SK-N-SH treated with all-trans-retinoic acid at 6 μM for 48 hours (cell line): Measurements from ENCODE around the gene RABGAP1L.

Experiments
- ATAC-seq: fragments of 200-7000 bp; cut with Tn5 transposase; 3 replicates; pipeline ENCODE4 v1.9.1; 2020; ENCODE audit warnings: mild to moderate bottlenecking, moderate library complexity
- ARNTL ChIP-seq: fragments of 450-650 bp; formaldehyde crosslinking; IDR thresholded peaks from 2 replicates; pipeline ENCODE4 v1.5.0; 2020; ENCODE audit warnings: low read depth, mild to moderate bottlenecking, moderate library complexity, borderline replicate concordance
- BACH2 ChIP-seq: fragments of 250-450 bp; sonication (Bioruptor Pico); IDR thresholded peaks from 2 replicates; pipeline ENCODE4 v1.9.0; 2021; ENCODE audit warnings: mild to moderate bottlenecking, borderline replicate concordance
- CSDC2 ChIP-seq: fragments of 250-450 bp; sonication (Bioruptor Pico); IDR thresholded peaks from 2 replicates; pipeline ENCODE4 v1.5.0; 2020; ENCODE audit warnings: mild to moderate bottlenecking, moderate library complexity
- ESRRG ChIP-seq: fragments of 250-450 bp; sonication (Bioruptor Pico); IDR thresholded peaks from 2 replicates; pipeline ENCODE4 v1.6.1; 2021; ENCODE audit warnings: mild to moderate bottlenecking
- GLIS3 ChIP-seq: fragments of 250-450 bp; sonication (Bioruptor Pico); IDR thresholded peaks from 2 replicates; pipeline ENCODE4 v1.5.0; 2020; ENCODE audit warnings: mild to moderate bottlenecking, moderate library complexity
- ISL1 ChIP-seq: fragments of 250-450 bp; sonication (Bioruptor Pico); IDR thresholded peaks from 2 replicates; pipeline ENCODE4 v2.1.2; 2022; ENCODE audit warnings: mild to moderate bottlenecking, moderate library complexity
- OSR1 ChIP-seq: fragments of 250-450 bp; sonication (Bioruptor Pico); IDR thresholded peaks from 2 replicates; pipeline ENCODE4 v1.8.0; 2022; ENCODE audit warnings: moderate library complexity, mild to moderate bottlenecking, inconsistent platforms
- RARB ChIP-seq: fragments of 250-450 bp; sonication (Bioruptor Pico); IDR thresholded peaks from 2 replicates; pipeline ENCODE4 v1.8.0; 2021; ENCODE audit warnings: mild to moderate bottlenecking, moderate library complexity
- SNAI2 ChIP-seq: fragments of 250-450 bp; sonication (Bioruptor Pico); IDR thresholded peaks from 2 replicates; pipeline ENCODE4 v1.5.0; 2020; ENCODE audit warnings: mild to moderate bottlenecking, moderate library complexity
- TCF4 ChIP-seq: fragments of 250-450 bp; sonication (Bioruptor Pico); IDR thresholded peaks from 2 replicates; pipeline ENCODE4 v1.8.0; 2021; ENCODE audit warnings: mild to moderate bottlenecking, moderate library complexity, borderline replicate concordance
- TOX ChIP-seq: fragments of 250-450 bp; sonication (Bioruptor Pico); IDR thresholded peaks from 2 replicates; pipeline ENCODE4 v1.8.0; 2021; ENCODE audit warnings: mild to moderate bottlenecking, moderate library complexity, borderline replicate concordance
- TSHZ2 ChIP-seq: fragments of 250-450 bp; sonication (Bioruptor Pico); IDR thresholded peaks from 2 replicates; pipeline ENCODE4 v1.5.0; 2020; ENCODE audit warnings: mild to moderate bottlenecking, moderate library complexity
- ZC3H10 ChIP-seq: fragments of 250-450 bp; sonication (Bioruptor Pico); IDR thresholded peaks from 2 replicates; pipeline ENCODE4 v1.5.1; 2021; ENCODE audit warnings: mild to moderate bottlenecking, moderate library complexity
- ZFP3 ChIP-seq: fragments of 250-450 bp; sonication (Bioruptor Pico); IDR thresholded peaks from 2 replicates; pipeline ENCODE4 v1.5.0; 2020; ENCODE audit warnings: mild to moderate bottlenecking, moderate library complexity
- ZFP30 ChIP-seq: fragments of 450-650 bp; formaldehyde crosslinking; IDR thresholded peaks from 2 replicates; pipeline ENCODE4 v1.5.0; 2022; ENCODE audit warnings: mild to moderate bottlenecking, moderate library complexity
- TF ChIP-seq, protein P1 (sequence below): fragments of 250-450 bp; sonication (Bioruptor Pico); IDR thresholded peaks from 2 replicates; pipeline ENCODE4 v1.5.1; 2020; ENCODE audit warnings: low read depth, mild to moderate bottlenecking, moderate library complexity
- TF ChIP-seq, protein P2 (sequence below): fragments of 250-450 bp; sonication (Bioruptor Pico); IDR thresholded peaks from 2 replicates; pipeline ENCODE4 v1.5.1; 2021; ENCODE audit warnings: mild to moderate bottlenecking, moderate library complexity
- TF ChIP-seq, protein P3 (sequence below): fragments of 250-450 bp; sonication (Bioruptor Pico); IDR thresholded peaks from 2 replicates; pipeline ENCODE4 v1.8.0; 2020; ENCODE audit warnings: mild to moderate bottlenecking, moderate library complexity, borderline replicate concordance

The RABGAP1L gene

GRCh38 chr1:174872615-174873058, 713.3 kb downstream of the RABGAP1L start:
- TF ChIP-seq ZFP30 (CRISPR knock-in tag) (no peak), TCF4 (no peak), ZFP3 (no peak), ISL1 (CRISPR knock-in tag) (no peak), ZC3H10 (CRISPR knock-in tag) (no peak)
- TF ChIP-seq, protein P1, sequence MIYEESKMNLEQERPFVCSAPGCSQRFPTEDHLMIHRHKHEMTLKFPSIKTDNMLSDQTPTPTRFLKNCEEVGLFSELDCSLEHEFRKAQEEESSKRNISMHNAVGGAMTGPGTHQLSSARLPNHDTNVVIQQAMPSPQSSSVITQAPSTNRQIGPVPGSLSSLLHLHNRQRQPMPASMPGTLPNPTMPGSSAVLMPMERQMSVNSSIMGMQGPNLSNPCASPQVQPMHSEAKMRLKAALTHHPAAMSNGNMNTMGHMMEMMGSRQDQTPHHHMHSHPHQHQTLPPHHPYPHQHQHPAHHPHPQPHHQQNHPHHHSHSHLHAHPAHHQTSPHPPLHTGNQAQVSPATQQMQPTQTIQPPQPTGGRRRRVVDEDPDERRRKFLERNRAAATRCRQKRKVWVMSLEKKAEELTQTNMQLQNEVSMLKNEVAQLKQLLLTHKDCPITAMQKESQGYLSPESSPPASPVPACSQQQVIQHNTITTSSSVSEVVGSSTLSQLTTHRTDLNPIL (CRISPR knock-in tag), result no peak
- no peak for ATAC-seq

GRCh38 chr1:174874331-174875053, 715.2 kb downstream of the RABGAP1L start:
- TF ChIP-seq ZFP30 (CRISPR knock-in tag) (no peak), ARNTL (CRISPR knock-in tag) (no peak), TOX (no peak)
- TF ChIP-seq, protein P2, sequence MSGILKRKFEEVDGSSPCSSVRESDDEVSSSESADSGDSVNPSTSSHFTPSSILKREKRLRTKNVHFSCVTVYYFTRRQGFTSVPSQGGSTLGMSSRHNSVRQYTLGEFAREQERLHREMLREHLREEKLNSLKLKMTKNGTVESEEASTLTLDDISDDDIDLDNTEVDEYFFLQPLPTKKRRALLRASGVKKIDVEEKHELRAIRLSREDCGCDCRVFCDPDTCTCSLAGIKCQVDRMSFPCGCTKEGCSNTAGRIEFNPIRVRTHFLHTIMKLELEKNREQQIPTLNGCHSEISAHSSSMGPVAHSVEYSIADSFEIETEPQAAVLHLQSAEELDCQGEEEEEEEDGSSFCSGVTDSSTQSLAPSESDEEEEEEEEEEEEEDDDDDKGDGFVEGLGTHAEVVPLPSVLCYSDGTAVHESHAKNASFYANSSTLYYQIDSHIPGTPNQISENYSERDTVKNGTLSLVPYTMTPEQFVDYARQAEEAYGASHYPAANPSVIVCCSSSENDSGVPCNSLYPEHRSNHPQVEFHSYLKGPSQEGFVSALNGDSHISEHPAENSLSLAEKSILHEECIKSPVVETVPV, result no peak
- no peak for ATAC-seq

DNA sequence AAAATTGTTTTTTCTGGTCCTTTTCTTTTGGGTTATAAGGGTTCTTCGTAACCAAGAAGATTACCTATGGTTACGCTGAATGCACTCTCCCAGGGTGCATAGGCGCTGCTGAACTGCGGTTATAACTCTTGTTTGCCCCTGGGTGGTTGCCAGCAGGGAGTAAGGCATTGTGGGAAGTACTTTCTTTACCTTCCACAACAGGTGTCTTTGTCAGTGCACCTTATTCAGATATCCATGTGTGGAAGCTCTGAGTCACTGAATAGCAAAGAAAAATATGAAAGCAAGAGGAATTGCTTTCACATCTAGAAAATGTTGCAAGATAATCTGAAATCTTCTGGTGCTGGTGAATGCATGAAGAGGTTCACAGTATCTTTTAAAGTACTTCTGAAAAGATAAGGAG, 716.0 kb downstream of the RABGAP1L start:
- no peak for TF ChIP-seq OSR1
- no peak for TF ChIP-seq TOX
- no peak for TF ChIP-seq CSDC2
- ATAC-seq, result no peak

DNA sequence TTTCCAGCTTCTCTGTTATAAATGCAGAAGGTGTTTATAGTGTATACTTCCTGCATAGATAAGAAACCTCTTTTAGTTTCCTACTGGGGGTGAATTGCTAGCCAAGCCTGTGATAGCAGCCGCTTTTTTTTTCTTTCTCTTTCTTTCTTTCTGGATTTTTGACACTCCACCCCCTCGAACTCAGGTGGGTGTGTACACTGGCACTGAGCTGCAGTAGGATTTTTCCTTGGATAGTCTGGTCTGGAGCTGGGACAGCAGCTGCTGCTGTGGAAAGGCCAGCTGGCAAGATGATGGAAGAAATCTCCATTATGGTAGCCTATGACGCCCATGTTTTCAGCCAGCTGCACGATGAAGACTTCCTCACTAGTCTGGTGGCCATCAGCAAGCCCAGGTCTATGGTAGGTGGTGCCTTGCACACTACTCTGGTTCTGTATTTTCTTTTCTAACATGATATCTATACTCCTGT, 717.9 kb downstream of the RABGAP1L start:
- TF ChIP-seq BACH2 (no peak), TCF4 (no peak)
- no peak for ATAC-seq

GRCh38 chr1:174880171-174880570, 720.9 kb downstream of the RABGAP1L start:
- no peak for ATAC-seq
- no peak for TF ChIP-seq TSHZ2 (CRISPR knock-in tag)
- TF ChIP-seq SNAI2 (CRISPR knock-in tag), result no peak
- TF ChIP-seq ZFP30 (CRISPR knock-in tag), result no peak
- no peak for TF ChIP-seq RARB (CRISPR knock-in tag)
- TF ChIP-seq BACH2, result no peak
- TF ChIP-seq ESRRG (CRISPR knock-in tag), result no peak
- no peak for TF ChIP-seq ZFP3
- no peak for TF ChIP-seq OSR1
- no peak for TF ChIP-seq CSDC2
- no peak for TF ChIP-seq TCF4
- TF ChIP-seq, protein P2, result no peak
- TF ChIP-seq, protein P3, sequence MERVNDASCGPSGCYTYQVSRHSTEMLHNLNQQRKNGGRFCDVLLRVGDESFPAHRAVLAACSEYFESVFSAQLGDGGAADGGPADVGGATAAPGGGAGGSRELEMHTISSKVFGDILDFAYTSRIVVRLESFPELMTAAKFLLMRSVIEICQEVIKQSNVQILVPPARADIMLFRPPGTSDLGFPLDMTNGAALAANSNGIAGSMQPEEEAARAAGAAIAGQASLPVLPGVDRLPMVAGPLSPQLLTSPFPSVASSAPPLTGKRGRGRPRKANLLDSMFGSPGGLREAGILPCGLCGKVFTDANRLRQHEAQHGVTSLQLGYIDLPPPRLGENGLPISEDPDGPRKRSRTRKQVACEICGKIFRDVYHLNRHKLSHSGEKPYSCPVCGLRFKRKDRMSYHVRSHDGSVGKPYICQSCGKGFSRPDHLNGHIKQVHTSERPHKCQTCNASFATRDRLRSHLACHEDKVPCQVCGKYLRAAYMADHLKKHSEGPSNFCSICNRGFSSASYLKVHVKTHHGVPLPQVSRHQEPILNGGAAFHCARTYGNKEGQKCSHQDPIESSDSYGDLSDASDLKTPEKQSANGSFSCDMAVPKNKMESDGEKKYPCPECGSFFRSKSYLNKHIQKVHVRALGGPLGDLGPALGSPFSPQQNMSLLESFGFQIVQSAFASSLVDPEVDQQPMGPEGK, result no peak
- TF ChIP-seq ZC3H10 (CRISPR knock-in tag), result no peak
- TF ChIP-seq, protein P1 (CRISPR knock-in tag), result no peak
- no peak for TF ChIP-seq GLIS3 (CRISPR knock-in tag)
- TF ChIP-seq TOX, result no peak
